HepG2 (cell line): ENCODE measurements around the gene ABCG4. TPM values are rescaled to one million over a fixed set of nuclear protein-coding genes. Genes with fewer than 3 reads are reported as not detected.
A peak's percentile ranks its signal among the peaks of the same experiment; 100 is the strongest.

Source experiments
- ATF1 ChIP-seq: IDR thresholded peaks from 2 replicates; pipeline ENCODE4 v1.6.1; 2016; ENCODE audit warnings: mild to moderate bottlenecking, control low read depth
- GLI4 ChIP-seq: sonication (generic); formaldehyde crosslinking; IDR thresholded peaks from 2 replicates; pipeline ENCODE4 v1.5.1; 2020; ENCODE audit warnings: missing genetic modification reagents, mild to moderate bottlenecking, moderate library complexity, borderline replicate concordance
- HMG20B ChIP-seq: conservative IDR thresholded peaks from 2 replicates; pipeline ENCODE4 v1.6.1; 2016; ENCODE audit warnings: missing genetic modification reagents, missing compliant biosample characterization
- NFE2L2 ChIP-seq: fragments of 150-350 bp; IDR thresholded peaks from 2 replicates; pipeline ENCODE4 v1.6.1; 2014; ENCODE audit warnings: low read length
- NFKB2 ChIP-seq: sonication (generic); formaldehyde crosslinking; IDR thresholded peaks from 2 replicates; pipeline ENCODE4 v1.4.0; 2020; ENCODE audit warnings: missing genetic modification reagents, borderline replicate concordance
- RBFOX2 ChIP-seq: fragments of 200-400 bp; formaldehyde crosslinking; IDR thresholded peaks from 2 replicates; pipeline ENCODE4 v1.6.1; 2017; ENCODE audit warnings: low read depth, mild to moderate bottlenecking, low read length
- REPIN1 ChIP-seq: sonication (generic); formaldehyde crosslinking; IDR thresholded peaks from 2 replicates; pipeline ENCODE4 v1.8.0; 2022; ENCODE audit warnings: missing genetic modification reagents, low read depth, mild to moderate bottlenecking, borderline replicate concordance
- SMARCE1 ChIP-seq: fragments of 450-650 bp; IDR thresholded peaks from 2 replicates; pipeline ENCODE4 v1.6.1; 2017; ENCODE audit warnings: borderline replicate concordance
- STAT6 ChIP-seq: sonication (generic); formaldehyde crosslinking; IDR thresholded peaks from 2 replicates; pipeline ENCODE4 v1.4.0; 2020; ENCODE audit warnings: missing genetic modification reagents, mild to moderate bottlenecking, borderline replicate concordance
- TAF1 ChIP-seq: sonication (generic); formaldehyde crosslinking; IDR thresholded peaks from 2 replicates; pipeline ENCODE4 v1.4.0; 2020; ENCODE audit warnings: missing genetic modification reagents
- XBP1 ChIP-seq: sonication (generic); formaldehyde crosslinking; IDR thresholded peaks from 2 replicates; pipeline ENCODE4 v1.5.0; 2020; ENCODE audit warnings: missing genetic modification reagents
- ZNF10 ChIP-seq: sonication (generic); formaldehyde crosslinking; IDR thresholded peaks from 2 replicates; pipeline ENCODE4 v1.4.0; 2020; ENCODE audit warnings: mild to moderate bottlenecking, low read depth, missing genetic modification reagents, borderline replicate concordance
- ZNF382 ChIP-seq: sonication (generic); formaldehyde crosslinking; IDR thresholded peaks from 2 replicates; pipeline ENCODE4 v1.5.0; 2020; ENCODE audit warnings: missing genetic modification reagents, mild to moderate bottlenecking, borderline replicate concordance
- ZNF547 ChIP-seq: sonication (generic); formaldehyde crosslinking; IDR thresholded peaks from 2 replicates; pipeline ENCODE4 v1.5.1; 2020; ENCODE audit warnings: mild to moderate bottlenecking, missing genetic modification reagents
- ZNF572 ChIP-seq: sonication (generic); formaldehyde crosslinking; IDR thresholded peaks from 2 replicates; pipeline ENCODE4 v1.5.1; 2020; ENCODE audit warnings: mild to moderate bottlenecking, missing genetic modification reagents
- ZNF746 ChIP-seq: sonication (generic); formaldehyde crosslinking; IDR thresholded peaks from 2 replicates; pipeline ENCODE4 v1.8.0; 2022; ENCODE audit warnings: mild to moderate bottlenecking, missing genetic modification reagents
- ZNF883 ChIP-seq: sonication (generic); formaldehyde crosslinking; IDR thresholded peaks from 2 replicates; pipeline ENCODE4 v1.5.1; 2020; ENCODE audit warnings: mild to moderate bottlenecking, missing genetic modification reagents; ENCODE audit errors: not compliant biosample characterization
- ZNF891 ChIP-seq: sonication (generic); formaldehyde crosslinking; IDR thresholded peaks from 2 replicates; pipeline ENCODE4 v1.5.0; 2020; ENCODE audit warnings: mild to moderate bottlenecking, missing genetic modification reagents
- polyA plus RNA-seq, 8 experiments: library from polyadenylated mRNA; depleted of rRNA in 3 of 8; stranded (reverse) in 7 of 8; unstranded in 1 of 8; fragments of >200 nt; fragmentation: Illumina TruSeq in 4 of 8; extraction: Trizol in 4 of 8; gene quantifications; 2 replicates each; pipeline versions ENCODE4 v1.2.1 to v1.2.3, GENCODE V29; 2011 to 2016; ENCODE audit warnings: low read depth in 4 of 8, missing spikeins in 1 of 8, mixed read lengths in 1 of 8; ENCODE audit not compliant: insufficient read depth in 1 of 8
- total RNA-seq, 5 experiments: library from RNA; depleted of rRNA; stranded (reverse); fragments of >200 nt; fragmentation: Illumina TruSeq; extraction: Trizol; gene quantifications; 2 replicates each; pipeline ENCODE4 v1.2.3, GENCODE V29; 2016; ENCODE audit warnings: low read depth in 1 of 5
- TF ChIP-seq, protein P1 (sequence below): sonication (generic); formaldehyde crosslinking; IDR thresholded peaks from 2 replicates; pipeline ENCODE4 v1.5.0; 2020; ENCODE audit warnings: missing genetic modification reagents
- TF ChIP-seq, protein P2 (sequence below): IDR thresholded peaks from 2 replicates; pipeline ENCODE4 v1.4.0; 2020; ENCODE audit warnings: mild to moderate bottlenecking, missing genetic modification reagents
- TF ChIP-seq, protein P3 (sequence below): sonication (generic); formaldehyde crosslinking; IDR thresholded peaks from 2 replicates; pipeline ENCODE4 v1.8.1; 2023; ENCODE audit warnings: missing genetic modification reagents, inconsistent platforms, borderline replicate concordance

The ABCG4 gene
- total and polyA plus RNA-seq, 2 of the 13 experiments (the other 11 are each of a cell fraction or from before 2014, with no cell fraction given): not detected

DNA sequence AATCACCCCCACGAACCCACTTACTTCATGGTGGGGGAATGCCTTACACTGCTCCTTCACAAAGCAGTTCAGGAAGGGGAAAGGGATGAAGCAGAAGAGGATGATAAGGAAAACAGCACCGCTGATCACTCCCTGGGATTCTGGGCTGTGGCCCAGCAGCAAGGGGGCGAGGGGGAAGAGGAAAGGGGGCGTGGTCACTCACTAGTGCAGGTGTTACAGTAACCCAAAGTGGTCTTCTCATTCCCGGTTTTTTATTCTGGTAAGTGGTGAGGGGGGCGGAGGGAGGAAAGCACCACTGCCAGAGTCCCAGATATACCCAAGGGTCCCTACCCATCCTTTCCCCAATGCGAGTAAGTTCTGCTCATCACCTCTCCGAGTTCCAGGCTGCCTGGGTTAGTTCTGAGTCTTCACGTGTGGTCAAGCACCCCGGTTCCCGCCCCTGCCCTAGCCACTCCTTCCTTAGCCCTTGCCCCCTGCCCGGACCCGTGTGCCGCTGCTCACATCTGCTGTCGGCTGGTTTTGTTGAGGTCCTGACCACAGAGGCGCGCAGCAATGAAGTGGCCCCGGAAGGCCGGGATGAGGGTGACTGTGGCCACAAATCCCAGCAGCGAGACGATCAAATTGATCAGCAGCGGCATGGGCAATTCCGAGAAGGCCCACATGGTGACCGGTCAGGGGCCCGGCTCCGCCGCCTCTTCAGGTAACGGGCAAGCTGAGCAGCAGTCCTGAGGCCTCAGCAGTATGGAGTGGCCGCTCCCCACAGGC lies 47.7 kb upstream of the ABCG4 start (continued):
- TF ChIP-seq GLI4 (CRISPR knock-in tag) (0 out of 2 replicates have a peak, but pooled peaks have one; percentile 33), SMARCE1 (no peak), NFKB2 (peak; percentile 60; the same call in 1 of the 2 replicates), HMG20B (no peak), ZNF572 (no peak), ATF1 (CRISPR knock-in tag) (no peak), STAT6 (CRISPR knock-in tag) (no peak; the same call in 1 of the 2 replicates), ZNF382 (CRISPR knock-in tag) (no peak), NFE2L2 (no peak), REPIN1 (CRISPR knock-in tag) (no peak), ZNF891 (CRISPR knock-in tag) (no peak), XBP1 (CRISPR knock-in tag) (no peak; the same call in 1 of the 2 replicates), RBFOX2 (peak; percentile 59; the same call in 1 of the 2 replicates), TAF1 (CRISPR knock-in tag) (no peak; the same call in 1 of the 2 replicates), ZNF10 (CRISPR knock-in tag) (no peak), ZNF746 (CRISPR knock-in tag) (0 out of 2 replicates have a peak, but pooled peaks have one; percentile 29), ZNF547 (CRISPR knock-in tag) (peak; percentile 46; the same call in 1 of the 2 replicates), ZNF883 (CRISPR knock-in tag) (peak; percentile 57)
- TF ChIP-seq, protein P1, sequence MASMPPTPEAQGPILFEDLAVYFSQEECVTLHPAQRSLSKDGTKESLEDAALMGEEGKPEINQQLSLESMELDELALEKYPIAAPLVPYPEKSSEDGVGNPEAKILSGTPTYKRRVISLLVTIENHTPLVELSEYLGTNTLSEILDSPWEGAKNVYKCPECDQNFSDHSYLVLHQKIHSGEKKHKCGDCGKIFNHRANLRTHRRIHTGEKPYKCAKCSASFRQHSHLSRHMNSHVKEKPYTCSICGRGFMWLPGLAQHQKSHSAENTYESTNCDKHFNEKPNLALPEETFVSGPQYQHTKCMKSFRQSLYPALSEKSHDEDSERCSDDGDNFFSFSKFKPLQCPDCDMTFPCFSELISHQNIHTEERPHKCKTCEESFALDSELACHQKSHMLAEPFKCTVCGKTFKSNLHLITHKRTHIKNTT (CRISPR knock-in tag): no peak
- TF ChIP-seq, protein P2, sequence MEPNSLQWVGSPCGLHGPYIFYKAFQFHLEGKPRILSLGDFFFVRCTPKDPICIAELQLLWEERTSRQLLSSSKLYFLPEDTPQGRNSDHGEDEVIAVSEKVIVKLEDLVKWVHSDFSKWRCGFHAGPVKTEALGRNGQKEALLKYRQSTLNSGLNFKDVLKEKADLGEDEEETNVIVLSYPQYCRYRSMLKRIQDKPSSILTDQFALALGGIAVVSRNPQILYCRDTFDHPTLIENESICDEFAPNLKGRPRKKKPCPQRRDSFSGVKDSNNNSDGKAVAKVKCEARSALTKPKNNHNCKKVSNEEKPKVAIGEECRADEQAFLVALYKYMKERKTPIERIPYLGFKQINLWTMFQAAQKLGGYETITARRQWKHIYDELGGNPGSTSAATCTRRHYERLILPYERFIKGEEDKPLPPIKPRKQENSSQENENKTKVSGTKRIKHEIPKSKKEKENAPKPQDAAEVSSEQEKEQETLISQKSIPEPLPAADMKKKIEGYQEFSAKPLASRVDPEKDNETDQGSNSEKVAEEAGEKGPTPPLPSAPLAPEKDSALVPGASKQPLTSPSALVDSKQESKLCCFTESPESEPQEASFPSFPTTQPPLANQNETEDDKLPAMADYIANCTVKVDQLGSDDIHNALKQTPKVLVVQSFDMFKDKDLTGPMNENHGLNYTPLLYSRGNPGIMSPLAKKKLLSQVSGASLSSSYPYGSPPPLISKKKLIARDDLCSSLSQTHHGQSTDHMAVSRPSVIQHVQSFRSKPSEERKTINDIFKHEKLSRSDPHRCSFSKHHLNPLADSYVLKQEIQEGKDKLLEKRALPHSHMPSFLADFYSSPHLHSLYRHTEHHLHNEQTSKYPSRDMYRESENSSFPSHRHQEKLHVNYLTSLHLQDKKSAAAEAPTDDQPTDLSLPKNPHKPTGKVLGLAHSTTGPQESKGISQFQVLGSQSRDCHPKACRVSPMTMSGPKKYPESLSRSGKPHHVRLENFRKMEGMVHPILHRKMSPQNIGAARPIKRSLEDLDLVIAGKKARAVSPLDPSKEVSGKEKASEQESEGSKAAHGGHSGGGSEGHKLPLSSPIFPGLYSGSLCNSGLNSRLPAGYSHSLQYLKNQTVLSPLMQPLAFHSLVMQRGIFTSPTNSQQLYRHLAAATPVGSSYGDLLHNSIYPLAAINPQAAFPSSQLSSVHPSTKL: no peak
- TF ChIP-seq, protein P3, sequence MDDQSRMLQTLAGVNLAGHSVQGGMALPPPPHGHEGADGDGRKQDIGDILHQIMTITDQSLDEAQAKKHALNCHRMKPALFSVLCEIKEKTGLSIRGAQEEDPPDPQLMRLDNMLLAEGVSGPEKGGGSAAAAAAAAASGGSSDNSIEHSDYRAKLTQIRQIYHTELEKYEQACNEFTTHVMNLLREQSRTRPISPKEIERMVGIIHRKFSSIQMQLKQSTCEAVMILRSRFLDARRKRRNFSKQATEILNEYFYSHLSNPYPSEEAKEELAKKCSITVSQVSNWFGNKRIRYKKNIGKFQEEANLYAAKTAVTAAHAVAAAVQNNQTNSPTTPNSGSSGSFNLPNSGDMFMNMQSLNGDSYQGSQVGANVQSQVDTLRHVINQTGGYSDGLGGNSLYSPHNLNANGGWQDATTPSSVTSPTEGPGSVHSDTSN (CRISPR knock-in tag): 0 out of 2 replicates have a peak, but pooled peaks have one; percentile 53
